ENCODE results near the gene DEK. TPM values are rescaled to one million over a fixed set of nuclear protein-coding genes. Genes with fewer than 3 reads are reported as not detected.

Gene DEK
- total RNA-seq, 1 experiment from 2014 or later = 141 TPM

DNA sequence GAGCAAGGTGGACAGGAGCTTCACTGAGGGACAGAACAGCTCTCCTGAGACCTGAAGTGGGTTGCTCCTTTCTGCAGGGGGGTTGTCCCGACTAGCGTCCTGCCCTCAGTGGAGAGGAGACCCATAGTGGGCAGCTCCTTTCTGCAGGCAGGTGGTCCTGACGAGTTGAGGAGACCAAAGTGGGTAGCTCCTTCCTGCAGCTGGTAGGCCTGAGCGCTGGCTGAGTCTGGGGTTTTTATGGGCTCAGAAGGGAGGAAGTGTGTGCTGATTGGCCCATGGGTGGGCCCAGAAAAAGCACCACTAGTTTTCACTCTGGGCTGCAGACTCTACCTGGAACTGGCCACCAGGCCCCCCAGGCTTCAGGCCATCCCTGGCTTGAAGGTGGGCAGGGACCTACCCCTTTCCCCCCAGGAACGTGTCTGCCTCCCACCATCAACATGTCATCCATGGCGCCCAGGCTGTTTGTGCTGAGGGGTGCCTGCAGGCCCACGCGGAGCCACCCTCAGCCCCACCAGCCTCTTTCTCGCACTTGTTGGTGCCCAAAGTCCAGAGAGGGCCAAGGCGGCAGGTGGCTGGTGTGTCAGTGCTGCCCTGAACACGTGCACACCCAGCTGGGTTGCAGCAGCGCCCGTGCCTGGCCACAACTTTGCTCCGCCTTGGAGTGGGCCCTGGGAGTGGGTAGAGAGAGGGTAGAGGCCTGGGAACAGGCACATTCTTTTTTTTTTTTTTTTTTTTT lies 1.6 kb upstream of the DEK start:
- DNase-seq (ENCODE audit: low spot score) = no peak

DNA sequence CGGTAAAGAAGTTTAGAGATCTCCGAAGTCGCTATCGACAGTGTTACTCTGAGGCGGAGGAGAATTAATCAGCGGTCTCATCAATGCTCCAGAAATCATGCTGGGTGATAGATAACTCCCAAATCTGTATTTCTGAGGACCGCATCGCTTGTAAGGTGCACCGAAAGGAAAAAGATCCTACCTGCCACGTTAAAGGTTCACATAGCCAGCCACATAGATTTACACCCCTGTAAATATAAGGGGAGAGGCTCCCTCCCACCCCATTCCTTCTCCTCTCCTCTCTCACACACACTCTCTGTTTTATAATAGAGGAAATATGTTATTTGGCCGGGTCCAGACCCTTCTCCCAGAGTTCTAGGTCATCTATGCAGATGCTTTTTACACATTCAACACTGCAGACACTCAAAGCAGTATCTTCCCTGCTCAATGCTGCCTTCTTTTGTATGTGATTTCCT lies 620 bp upstream of the DEK start:
- no peak for DNase-seq (ENCODE audit: low spot score)

DNA sequence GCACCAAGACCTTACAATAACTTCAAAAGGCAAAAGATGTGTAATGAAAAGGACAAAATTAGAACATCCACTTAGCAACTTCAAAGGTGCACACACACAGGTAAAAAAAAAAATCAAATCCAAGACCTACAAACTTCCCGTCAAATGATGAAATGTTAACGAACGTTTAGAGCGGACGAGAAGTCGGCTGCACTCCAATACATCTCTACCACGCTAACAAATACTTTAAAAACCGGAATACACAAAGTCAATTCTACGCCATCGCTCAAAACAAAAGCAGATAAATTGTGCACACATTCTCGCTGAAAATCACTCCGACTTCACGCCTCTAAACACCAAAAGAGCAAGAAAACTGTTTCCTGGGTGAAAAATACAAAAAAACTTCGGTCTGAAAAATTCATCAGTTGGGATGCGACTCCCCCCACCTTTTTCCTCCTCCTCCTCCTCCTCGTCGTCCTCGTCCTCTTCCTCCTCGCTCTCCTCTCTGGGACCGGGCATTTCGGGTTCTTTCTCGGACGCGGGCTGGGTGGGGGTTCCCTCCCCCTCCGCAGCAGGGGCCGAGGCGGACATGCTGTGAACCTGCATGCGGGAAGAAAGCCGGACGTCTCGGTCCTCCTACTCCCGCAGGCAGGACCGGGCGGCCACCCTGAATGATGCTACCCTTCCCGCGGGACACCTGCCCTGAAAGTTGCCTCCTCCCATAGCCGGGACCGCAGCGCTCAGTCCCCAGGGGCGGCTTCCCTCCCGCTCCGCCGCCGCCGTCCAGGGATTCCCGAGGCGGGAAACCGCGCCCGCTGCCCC lies 712 bp downstream of the DEK start:
- no peak for DNase-seq (ENCODE audit: low spot score)

DNA sequence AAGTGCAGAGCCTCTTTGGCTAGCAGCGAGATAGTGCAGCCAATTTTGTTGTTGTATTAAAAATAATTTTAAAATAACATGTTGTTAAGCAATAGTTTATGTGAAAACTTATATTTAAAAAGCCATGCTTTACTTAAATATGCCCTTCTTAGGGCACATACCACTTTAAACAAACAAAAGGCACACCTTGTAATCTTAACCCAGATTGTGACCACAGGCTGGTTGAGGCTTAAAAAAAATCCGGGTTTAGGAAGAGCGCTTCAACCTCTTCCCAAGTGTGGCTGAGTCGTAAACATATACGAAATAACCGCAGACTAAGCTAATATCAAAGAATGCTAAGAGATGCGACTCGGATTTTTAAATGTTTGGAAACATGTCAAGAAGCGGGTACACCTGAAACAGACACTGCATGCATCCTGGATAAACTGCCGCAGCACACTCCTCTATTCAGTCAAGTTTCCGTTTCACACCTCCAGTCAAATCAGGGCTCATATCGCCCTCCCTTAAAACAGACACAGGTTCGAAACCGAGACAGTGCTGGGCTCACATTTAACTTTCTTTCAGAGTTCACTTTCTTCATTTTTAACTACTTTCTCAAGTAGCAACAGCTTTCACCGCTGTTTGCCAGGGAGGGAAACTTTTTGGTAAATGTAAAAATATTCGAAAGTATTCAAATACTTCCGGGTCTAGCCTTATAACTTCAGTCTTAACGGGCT lies 1.5 kb downstream of the DEK start:
- DNase-seq (ENCODE audit: low spot score) = no peak

DNA sequence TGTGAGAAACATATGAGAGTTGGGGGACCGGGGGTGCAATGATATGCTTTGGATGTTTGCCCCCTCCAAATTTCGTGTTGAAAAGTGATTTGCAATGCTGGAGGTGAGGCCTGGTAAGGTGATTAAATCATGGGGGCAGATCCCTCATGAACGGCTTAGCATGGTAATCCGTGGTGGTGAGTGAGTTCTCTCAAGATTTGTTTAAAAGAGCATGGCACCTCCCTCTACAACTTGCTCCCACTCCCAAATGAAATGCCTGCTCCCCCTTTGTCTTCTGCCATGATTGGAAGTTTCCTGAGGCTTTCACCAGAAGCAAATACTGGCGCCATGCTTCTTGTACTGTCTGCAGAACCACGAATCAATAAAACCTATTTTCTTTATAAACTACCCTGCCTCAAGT lies 2.5 kb downstream of the DEK start:
- no peak for DNase-seq (ENCODE audit: low spot score)

DNA sequence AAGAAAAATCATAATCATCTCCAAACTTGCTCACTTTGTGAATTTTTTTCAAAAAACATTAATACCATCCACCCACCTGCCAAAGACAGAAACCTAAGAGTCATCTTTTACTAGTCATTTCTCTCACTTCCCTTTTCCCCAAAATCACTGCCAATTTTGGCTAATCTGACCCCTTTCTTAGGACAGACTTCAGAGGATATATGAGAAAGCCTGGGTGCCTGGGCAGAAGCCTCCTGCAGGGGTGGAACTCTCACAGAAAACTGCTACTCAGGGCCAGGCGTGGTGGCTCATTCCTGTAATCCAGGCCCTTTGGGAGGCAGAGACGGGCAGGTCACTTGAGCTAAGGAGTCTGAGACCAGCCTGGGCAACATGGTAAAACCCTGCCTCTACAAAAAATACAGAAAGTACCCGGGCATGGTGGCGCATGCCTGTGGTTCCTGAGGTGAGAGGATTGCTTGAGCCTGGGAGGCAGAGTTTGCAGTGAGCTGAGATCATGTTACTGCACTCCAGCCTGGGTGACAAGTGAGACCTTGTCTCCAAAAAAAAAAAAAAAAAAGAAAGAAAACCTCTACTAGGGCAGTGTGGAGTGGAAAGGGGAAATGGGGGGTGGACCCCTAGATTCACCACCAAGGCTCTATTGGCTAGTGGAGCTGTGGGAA lies 3.8 kb downstream of the DEK start:
- DNase-seq (ENCODE audit: low spot score) = peak; percentile 84

DNA sequence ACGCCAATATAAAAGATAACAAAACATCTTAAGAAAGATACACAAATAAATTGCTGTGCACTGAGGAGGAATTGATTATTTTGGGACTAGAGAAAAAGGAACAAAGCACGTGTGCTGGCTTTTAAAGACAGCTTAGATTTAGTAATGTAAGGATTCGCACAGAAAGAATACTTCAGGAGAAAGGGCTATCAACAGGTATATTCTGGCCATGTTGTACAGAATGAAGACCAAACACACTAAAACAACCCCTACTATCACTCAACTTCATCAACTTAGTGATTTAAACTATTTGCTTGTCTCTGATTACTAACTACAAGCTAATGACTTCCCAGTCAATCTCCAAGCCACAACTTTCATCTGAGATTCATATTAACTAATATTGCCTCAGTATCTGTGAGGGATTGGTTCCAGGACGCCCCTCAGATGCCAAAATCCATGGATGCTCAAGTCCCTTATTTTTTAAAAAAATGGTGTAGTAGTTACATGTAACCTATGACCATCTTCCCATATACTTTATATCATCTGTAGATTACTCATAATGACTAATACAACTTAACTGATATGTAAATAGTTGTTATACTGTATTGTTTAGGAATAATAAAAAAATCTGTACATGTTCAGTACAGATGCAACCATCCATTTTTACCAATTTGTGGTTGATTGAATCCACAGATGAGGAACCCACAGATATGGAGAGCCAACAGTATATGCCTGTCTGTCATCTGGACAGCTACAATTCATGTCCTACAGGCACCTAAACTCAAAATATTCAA lies 4.5 kb downstream of the DEK start:
- no peak for DNase-seq (ENCODE audit: low spot score)

DNA sequence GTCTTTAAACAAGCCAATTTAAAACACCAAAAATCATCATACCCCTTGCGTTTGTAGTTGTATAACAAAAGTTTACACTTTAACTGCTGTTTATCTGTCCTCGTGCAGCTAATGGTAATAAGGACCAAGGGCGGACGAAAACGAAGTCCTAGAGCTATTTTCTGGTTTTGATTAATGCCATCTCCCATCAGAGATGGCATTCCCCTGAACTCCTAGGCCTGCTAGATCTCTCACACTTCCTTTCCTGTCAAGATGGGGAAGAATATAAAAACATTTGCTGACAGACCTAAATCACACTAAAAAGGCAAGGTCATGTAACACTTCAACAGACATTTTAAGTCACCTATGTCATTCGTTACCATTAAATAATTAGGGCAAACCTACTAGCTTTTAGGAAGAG lies 9.5 kb downstream of the DEK start:
- DNase-seq (ENCODE audit: low spot score) = no peak

DNA sequence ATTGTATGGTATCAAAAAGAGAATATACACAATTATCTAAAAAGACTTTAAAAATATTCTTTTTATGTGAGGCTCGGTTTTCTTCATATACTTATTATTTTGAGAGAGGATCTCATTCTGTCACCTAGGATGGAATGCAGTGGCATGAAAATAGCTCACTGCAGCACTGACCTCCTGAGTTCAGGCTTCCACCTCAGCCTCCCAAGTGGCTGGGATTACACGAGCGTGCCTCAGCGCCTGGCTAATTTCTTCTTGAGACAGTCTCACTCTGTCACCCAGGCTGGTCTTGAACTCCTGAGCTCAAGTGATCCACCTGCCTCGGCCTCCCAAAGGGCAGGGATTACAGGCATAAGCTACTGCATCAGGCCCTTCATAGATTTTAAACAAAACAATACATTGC lies 10.7 kb downstream of the DEK start:
- no peak for DNase-seq (ENCODE audit: low spot score)

DNA sequence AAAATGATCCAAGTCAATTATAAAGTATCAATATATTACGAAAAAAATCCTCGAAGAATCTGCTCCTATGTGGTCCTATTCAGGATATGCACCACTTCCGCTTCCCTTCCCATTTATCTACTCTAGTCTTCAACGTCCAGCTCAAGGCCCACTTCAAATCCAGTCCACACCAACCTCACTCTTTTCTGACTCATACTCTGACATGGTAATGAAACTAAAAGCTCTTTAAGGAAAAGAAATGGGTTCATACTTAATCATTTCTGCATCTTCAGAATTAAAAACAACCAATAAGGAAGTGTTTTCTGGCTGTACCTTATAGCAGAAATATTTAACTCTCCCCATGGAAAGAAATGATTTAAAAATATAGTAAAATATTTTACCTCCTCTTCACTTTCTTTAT lies 15.1 kb downstream of the DEK start:
- no peak for DNase-seq (ENCODE audit: low spot score)

DNA sequence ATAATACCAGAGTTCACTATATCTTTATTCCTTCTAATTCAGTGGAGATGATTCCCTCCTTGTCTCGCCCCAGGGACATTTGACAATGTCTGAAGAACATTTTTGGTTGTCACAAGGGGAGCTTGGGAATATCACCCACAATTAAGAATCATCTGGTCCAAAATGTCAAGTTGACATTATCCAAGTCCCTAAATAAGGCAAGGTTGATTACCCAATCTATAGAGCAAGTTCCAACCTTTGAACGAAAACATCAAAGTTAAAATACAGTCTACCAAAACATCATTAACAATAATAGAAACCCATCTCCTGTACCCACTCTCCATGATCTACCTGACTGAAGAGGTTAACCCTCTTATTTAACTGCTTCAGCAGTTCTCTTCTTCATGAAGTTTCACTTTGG lies 15.6 kb downstream of the DEK start:
- no peak for DNase-seq (ENCODE audit: low spot score)

DNA sequence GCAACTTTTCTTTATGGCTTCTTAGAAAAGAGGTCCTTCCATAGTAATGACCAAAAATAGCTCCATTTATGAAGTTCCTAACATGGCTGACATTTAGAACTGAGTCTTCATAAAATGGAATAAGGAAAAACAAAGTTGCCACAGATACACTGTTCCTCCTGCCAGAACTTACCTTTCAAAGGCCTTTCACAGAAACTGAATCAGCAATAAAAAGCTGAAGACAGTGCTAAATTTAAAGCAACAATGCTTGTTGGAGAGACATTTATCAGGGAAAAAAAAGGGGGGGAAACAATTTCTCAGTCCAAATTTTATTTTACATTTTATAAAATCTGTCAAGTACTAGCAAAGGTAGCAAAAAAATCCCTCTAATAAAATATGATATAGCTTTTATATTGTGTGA lies 17.3 kb downstream of the DEK start:
- DNase-seq (ENCODE audit: low spot score) = no peak

DNA sequence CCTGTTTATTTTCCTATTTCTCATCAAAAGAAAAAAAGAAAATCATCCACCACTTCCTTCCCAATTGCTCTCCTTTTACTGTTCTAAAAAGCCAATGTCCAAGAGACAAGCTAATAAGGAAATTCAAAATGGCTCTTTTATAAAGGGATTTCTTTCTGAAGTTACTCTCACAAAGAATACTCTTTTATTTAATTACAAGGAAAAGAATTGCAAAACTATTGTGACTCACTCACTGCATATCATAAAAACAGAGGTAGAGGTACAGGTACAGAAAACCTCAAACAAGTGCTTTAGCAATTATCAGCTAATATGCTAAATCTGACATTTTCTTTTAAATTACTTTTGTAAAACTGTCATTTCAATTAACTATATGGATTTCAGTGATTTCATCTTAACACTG lies 18.1 kb downstream of the DEK start:
- no peak for DNase-seq (ENCODE audit: low spot score)

DNA sequence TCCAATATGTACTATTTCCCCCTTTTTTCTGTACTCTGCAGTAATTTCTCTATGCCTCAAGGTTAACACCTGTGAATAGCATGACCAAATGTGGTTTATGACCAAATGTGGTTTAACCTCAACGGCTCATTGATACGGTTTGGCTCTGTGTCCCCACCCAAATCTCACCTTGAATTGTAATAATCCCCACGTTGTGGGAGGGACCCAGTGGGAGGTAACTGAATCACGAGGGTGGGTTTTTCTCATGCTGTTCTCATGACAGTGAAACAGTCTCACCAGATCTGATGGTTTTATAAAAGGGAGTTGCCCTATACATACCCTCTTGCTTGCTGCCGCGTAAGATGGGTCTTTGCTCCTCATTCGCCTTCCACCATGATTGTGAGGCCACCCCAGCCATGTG lies 18.7 kb downstream of the DEK start:
- DNase-seq (ENCODE audit: low spot score) = no peak

DNA sequence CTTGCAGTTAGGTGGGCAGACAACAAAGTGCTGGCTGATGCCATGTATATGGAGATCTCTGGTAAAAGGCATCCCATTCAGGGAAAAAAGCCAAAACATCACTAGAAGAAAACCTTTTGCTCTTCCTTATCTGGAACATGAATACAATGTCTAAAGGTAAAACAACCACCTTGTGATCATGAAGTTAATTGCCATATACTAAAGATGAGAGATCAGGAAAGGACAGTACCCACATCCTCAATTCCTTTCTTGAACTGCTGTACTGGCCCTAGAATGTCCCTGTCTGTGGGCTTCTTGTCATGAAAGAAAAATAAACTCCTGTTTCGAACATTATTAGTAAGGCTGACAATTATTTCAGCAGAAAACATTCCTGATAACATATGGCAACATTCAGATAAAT lies 19.3 kb downstream of the DEK start:
- DNase-seq (ENCODE audit: low spot score) = no peak

DNA sequence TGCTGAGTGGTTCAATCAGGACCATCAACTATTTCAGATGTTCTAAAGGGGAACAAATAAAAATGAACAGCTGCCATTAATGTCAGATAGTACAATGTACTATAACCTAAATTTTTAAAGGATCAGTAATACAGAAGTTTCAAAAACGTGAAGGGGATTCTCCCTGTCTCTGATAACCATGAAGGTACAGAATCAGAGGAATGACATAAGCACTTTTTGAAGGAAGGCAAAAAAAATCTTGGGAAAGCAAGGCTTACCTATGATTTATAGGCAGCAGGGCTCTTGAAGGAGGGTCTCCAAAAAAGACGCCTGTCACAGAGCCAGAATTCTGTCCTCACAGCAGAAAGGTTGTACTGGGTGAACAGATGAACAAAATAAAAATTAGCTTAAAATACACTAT lies 20.1 kb downstream of the DEK start:
- no peak for DNase-seq (ENCODE audit: low spot score)

DNA sequence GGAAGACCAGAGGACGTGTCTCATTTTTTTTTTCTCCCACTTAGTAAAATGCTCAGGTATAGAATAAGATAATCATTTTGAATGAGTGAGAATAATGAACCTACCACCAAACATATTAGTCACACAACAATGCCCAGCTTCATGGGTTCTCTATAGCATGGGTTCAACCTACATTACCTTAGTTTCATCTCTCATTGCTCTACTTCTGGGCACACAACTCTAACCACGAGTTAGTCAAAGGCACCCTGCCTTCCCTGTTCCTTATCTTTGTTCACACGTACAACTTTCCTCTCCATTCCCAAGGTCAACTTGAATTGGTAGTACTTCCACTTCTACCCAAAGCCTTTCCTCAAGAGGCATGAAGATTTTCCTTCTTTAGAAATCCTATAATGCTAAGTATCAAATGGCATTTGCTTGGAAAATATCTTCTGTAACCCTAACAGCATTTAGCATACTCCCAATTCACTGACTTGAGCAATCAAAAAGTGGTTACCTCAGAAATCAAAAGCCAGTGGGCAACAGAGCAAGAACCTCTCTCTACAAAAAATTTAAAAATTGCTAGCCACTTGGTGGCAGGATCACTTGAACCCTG lies 20.9 kb downstream of the DEK start:
- no peak for DNase-seq (ENCODE audit: low spot score)

DNA sequence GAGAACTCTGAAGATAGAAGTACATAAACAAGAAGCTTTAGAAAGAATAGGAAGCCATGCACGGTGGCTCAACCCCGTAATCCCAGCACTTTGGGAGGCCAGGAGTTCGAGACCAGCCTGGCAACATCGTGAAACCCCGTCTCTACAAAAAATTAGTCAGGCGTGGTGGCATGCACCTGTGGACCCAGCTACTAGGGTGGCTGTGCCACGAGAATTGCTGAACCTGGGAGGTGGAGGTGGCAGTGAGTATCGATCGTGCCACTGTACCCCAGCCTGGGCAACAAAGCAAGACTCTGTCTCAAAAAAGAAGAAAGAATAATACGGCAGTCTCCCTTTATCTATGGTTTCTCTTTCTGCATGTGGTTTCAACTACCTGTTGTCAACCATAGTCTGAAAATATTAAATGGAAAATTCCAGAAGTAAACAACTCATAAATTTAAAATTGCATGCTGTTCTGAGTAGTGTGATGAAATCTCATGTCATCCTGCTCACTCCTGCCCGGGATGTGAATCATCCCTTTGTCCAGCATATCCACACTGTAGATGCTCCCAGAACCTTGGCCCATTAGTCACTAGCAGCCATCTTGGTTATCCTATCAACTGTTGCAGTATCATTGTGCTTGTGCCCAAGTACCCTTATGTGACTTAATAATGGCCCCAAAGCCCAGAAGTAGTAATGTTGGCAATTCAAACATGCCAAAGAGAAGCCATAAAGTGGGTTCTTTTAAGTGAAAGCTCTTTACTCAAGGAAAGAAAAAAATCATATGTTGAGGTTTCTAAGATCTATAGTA lies 22.1 kb downstream of the DEK start:
- DNase-seq (ENCODE audit: low spot score) = peak; percentile 46

DNA sequence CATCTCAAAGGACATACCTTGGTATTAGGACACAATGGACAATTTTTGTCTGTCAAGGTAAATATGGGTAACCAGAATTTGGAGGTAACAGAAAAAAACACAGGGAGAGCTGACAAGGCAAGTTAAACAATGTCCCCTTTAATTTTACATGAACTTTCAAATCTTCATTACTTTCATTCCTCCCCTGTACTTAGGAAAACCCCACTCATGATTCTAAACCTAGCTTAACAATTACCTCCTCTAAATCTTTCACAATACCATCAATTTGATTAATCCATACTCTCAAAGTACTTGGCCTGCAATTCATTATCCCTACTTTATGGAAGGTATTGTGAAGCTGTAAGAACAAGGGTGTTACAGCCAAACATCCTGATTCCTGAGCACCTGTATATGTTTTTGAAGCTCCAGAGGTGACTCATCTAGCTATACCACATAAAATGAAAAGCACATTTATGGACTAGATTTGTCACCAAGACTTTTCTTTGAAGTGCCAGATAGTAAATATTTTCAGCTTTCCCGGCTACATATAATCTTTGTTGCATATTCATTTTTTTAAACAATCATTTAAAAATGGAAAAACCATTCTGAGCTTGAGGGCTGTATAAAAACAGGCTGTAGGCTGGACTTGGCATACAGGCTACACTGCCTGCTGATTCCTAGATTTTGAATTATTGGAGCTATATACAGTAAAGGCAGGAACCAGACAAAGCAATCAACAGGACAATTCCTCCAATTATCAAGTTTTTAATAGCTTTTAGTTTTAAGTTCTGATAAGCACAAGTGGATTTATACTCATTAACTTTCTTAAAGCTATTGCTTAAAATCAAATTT lies 22.9 kb downstream of the DEK start:
- no peak for DNase-seq (ENCODE audit: low spot score)
